A673 (cell line): ENCODE measurements around the gene HEY2. TPM values are rescaled to one million over a fixed set of nuclear protein-coding genes. Genes with fewer than 3 reads are reported as not detected.
A peak's percentile ranks its signal among the peaks of the same experiment; 100 is the strongest.

Source experiments
- BruUV-seq: library from RNA; stranded (reverse); fragments of 400-500 nt; replicated peaks from 2 replicates; lab custom pipeline; 2021; lab: Mats Ljungman, UMichigan
- CTCF ChIA-PET: fragments of 300-600 bp; sonication (Branson Sonifier 250); formaldehyde crosslinking; loops from one replicate; lab custom pipeline; 2022; ENCODE audit warnings: antibody characterized with exemption; lab: Charles Lee
- POLR2A ChIA-PET: fragments of 300-600 bp; sonication (Branson Sonifier 250); formaldehyde crosslinking; loops from one replicate; lab custom pipeline; 2022; ENCODE audit warnings: antibody characterized with exemption; ENCODE audit not compliant: low non-redundant PET; lab: Charles Lee
- DNase-seq: peaks from one replicate; pipeline ENCODE4 v3.0.0-alpha.2; 2015; ENCODE audit warnings: low spot score
- H3K27ac ChIP-seq: fragments of 200-600 bp; sonication (generic); 2 replicates; pipeline ENCODE4 v1.5.1; 2016; ENCODE audit warnings: mixed run types, low read depth, mild to moderate bottlenecking, mixed read lengths, antibody characterized with exemption, low read length; ENCODE audit not compliant: poor library complexity, severe bottlenecking
- H3K27me3 ChIP-seq: fragments of 200-600 bp; sonication (generic); replicated peaks from 2 replicates; pipeline ENCODE4 v1.6.1; 2017; ENCODE audit warnings: mixed run types, low read depth, mild to moderate bottlenecking, mixed read lengths, antibody characterized with exemption, low read length; ENCODE audit not compliant: insufficient read depth, poor library complexity
- H3K36me3 ChIP-seq: fragments of 200-600 bp; sonication (generic); 2 replicates; pipeline ENCODE4 v1.6.1; 2016; ENCODE audit warnings: mixed run types, mild to moderate bottlenecking, mixed read lengths, antibody characterized with exemption, low read length; ENCODE audit not compliant: insufficient read depth, poor library complexity, severe bottlenecking
- H3K4me1 ChIP-seq: fragments of 200-600 bp; sonication (generic); 2 replicates; pipeline ENCODE4 v1.6.1; 2017; ENCODE audit warnings: mixed run types, mild to moderate bottlenecking, mixed read lengths, antibody characterized with exemption, low read length; ENCODE audit not compliant: insufficient read depth, poor library complexity, severe bottlenecking
- H3K4me3 ChIP-seq: fragments of 200-600 bp; sonication (generic); 2 replicates; pipeline ENCODE4 v1.5.1; 2016; ENCODE audit warnings: low read depth, mixed run types, mild to moderate bottlenecking, mixed read lengths, low read length; ENCODE audit not compliant: poor library complexity, severe bottlenecking
- H3K9me3 ChIP-seq: fragments of 200-600 bp; sonication (generic); 2 replicates; pipeline ENCODE4 v1.6.1; 2016; ENCODE audit warnings: mixed run types, low read depth, mild to moderate bottlenecking, mixed read lengths, antibody characterized with exemption, low read length; ENCODE audit not compliant: poor library complexity, severe bottlenecking
- EZH2 ChIP-seq: fragments of 200-600 bp; sonication (generic); IDR thresholded peaks from 2 replicates; pipeline ENCODE4 v1.6.1; 2017; ENCODE audit warnings: borderline replicate concordance, low read depth, mild to moderate bottlenecking, mixed read lengths, antibody characterized with exemption, low read length; ENCODE audit not compliant: poor library complexity, severe bottlenecking
- intact Hi-C: fragments of 100-400 bp; cut with micrococcal nuclease; formaldehyde crosslinking; loops from one replicate; pipeline ENCODE4 v1.10.0; 2022; ENCODE audit not compliant: unreplicated experiment
- total RNA-seq: library from RNA; stranded (reverse); gene quantifications from 2 replicates; pipeline ENCODE4 v1.2.3, GENCODE V29; 2021
- TF ChIP-seq, protein P1 (sequence below): fragments of 300-800, 200-600 bp; sonication (generic); conservative IDR thresholded peaks from 2 replicates; pipeline ENCODE4 v1.5.1; 2017; ENCODE audit warnings: low read depth, mild to moderate bottlenecking, antibody characterized with exemption, low read length, moderate library complexity, mixed read lengths

Gene HEY2
- total RNA-seq, 1 experiment from 2014 or later: 0.32 TPM

DNA sequence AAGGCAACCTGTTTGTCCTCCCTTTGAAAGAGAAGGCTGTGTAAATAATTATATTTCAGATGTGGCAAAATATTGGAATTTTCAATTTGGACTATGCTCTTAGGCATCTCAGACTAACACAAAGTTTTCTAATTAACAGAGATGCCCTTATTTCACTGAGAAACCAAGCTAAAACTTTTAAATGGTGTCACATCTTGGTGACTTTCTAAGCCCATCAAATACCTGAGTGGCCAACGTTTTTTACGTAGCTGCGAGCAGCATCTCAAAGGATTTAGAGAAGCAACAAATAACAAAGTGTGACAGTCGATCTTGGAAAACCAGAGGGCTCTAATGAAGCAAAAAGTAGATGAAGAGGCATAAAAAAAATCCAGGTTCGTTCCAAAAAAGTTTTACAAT is 3.4 kb upstream of the HEY2 start:
- no peak for DNase-seq
- Histone ChIP-seq H3K27ac (no peak overlapping the region), H3K27me3 (peaks cover 74% of the 10 kb centered on the region), H3K4me1 (peaks cover 10% of the 10 kb centered on the region), H3K4me3 (no peak overlapping the region), H3K36me3 (no peaks in the 10 kb centered on the region), H3K9me3 (no peaks in the 10 kb centered on the region)
- CTCF ChIA-PET: interaction anchor here (0.9 kb wide), 1 partner anchor 25 kb away, joined by 3 read pairs; no protein-coding TSS in a partner anchor
- POLR2A ChIA-PET: no interaction called here
- no TSS peak for BruUV-seq
- intact Hi-C loops: no loop called here
- TF ChIP-seq EZH2: no peak
- TF ChIP-seq, protein P1, sequence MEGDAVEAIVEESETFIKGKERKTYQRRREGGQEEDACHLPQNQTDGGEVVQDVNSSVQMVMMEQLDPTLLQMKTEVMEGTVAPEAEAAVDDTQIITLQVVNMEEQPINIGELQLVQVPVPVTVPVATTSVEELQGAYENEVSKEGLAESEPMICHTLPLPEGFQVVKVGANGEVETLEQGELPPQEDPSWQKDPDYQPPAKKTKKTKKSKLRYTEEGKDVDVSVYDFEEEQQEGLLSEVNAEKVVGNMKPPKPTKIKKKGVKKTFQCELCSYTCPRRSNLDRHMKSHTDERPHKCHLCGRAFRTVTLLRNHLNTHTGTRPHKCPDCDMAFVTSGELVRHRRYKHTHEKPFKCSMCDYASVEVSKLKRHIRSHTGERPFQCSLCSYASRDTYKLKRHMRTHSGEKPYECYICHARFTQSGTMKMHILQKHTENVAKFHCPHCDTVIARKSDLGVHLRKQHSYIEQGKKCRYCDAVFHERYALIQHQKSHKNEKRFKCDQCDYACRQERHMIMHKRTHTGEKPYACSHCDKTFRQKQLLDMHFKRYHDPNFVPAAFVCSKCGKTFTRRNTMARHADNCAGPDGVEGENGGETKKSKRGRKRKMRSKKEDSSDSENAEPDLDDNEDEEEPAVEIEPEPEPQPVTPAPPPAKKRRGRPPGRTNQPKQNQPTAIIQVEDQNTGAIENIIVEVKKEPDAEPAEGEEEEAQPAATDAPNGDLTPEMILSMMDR: no peak

DNA sequence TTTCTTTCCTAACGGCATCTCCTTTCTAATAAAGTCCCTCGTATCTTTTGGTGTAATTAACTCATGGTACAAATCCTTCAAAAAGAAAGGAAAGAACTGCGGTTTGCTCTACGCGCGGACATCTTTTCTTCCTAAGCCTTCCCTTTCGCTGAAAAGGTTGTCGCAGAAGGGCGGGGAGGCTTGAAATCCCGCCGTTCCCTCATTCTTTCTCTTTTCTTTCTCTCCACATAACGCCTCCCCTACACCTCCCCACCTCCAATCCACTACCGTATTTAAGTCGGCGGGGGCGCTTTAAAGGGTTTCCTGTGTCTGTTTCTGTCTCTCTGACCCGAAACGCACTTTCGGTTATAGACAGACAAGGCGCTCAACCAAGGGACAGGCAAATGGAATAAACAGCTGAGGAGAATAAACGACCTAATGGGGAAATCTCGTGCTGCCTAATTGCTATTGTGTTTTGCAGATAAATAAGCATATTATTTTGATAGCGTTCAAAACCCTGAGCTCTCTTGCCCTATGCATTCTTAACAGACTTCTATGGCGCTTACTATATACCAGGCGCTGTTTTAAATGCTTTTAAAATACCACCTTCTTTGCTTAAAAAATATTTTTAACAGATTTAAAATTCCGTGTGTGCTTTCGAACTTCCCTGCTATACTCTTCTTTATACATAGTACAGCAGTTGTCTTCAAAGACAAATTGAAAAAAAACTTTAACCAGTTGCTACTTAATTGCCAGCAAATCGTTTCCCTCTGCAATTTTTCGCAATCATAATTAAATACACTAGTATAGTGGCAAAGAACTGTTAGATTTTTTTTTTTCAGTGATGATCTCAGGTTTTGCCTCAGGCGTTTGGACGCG is 2.5 kb upstream of the HEY2 start:
- H3K27ac ChIP-seq: no peak overlapping the region
- DNase-seq: no peak
- intact Hi-C loops: no loop called here
- CTCF ChIA-PET: no interaction called here
- peaks cover 10% of the 10 kb centered on the region for H3K4me1 ChIP-seq
- no peaks in the 10 kb centered on the region for H3K9me3 ChIP-seq
- no peaks in the 10 kb centered on the region for H3K36me3 ChIP-seq
- TF ChIP-seq, protein P1: no peak
- no peak for TF ChIP-seq EZH2
- peaks cover 83% of the 10 kb centered on the region for H3K27me3 ChIP-seq
- BruUV-seq: no TSS peak
- POLR2A ChIA-PET: no interaction called here
- no peak overlapping the region for H3K4me3 ChIP-seq

DNA sequence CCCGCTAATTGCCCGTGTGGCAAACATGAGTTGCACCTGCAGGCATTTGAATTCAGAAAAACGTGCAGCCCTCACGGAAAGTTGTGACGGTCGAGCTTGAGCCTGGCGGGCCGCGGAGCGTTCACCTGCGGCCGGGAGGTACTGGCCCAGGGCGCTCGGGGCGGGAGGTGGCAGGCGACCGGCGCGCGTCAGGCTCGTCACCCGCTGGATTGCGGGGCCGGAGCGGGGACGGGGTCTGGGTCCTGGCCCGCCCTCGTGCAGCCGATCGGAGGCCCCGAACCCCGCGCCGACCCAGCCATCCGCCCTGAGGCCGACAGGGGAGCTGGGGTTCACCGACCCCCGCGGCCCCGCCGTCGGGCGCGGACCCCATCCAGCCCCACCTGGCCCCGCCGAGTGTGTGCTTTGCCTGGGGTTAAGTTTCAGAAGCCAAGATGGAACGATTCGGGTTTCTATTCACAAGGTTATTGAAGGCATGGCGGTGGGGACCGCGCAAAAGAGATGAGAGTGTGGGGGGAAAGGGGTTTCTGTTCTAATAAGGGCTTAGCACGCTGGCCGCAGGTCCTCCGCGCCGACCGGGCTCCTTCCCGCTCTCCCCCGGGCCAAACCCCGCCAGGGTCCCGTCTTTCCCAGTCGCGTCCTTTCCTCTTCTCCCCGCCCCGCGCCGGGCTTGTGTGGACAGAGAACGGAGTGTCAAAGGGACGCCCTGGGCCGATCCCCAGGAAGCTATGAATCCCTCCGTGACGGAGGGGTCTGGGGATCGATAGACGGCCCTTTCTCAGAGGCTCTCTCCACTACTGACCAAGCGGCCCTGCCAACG is 1.6 kb upstream of the HEY2 start:
- no TSS peak for BruUV-seq
- H3K27me3 ChIP-seq: peaks cover 90% of the 10 kb centered on the region
- DNase-seq: no peak
- no peaks in the 10 kb centered on the region for H3K9me3 ChIP-seq
- peaks cover 10% of the 10 kb centered on the region for H3K4me1 ChIP-seq
- peak; percentile 82 for TF ChIP-seq EZH2
- TF ChIP-seq, protein P1: no peak
- H3K4me3 ChIP-seq: peak overlapping the region; percentile 66
- H3K36me3 ChIP-seq: no peaks in the 10 kb centered on the region
- ChIA-PET POLR2A (no interaction called here), CTCF (no interaction called here)
- intact Hi-C loops: no loop called here
- H3K27ac ChIP-seq: no peak overlapping the region
